HL-60 (cell line): ENCODE measurements around the gene JARID2.

Experiments used
- GABPA ChIP-seq: IDR thresholded peaks from 2 replicates; pipeline ENCODE4 v1.6.1; 2012; ENCODE audit warnings: low read depth
- POLR2AphosphoS5 ChIP-seq: IDR thresholded peaks from 2 replicates; pipeline ENCODE4 v1.6.1; 2012; ENCODE audit warnings: low read depth
- TF ChIP-seq, protein P1 (sequence below): IDR thresholded peaks from one replicate; pipeline ENCODE4 v1.5.1; 2011; ENCODE audit warnings: low read length, control low read depth, inconsistent platforms; ENCODE audit not compliant: insufficient read depth
- TF ChIP-seq, protein P2 (sequence below): IDR thresholded peaks from 2 replicates; pipeline ENCODE4 v1.6.1; 2012; ENCODE audit warnings: low read depth; ENCODE audit not compliant: insufficient replicate concordance

GRCh38 chr6:15395087-15395486, 149.2 kb downstream of the JARID2 start:
- TF ChIP-seq, protein P1, sequence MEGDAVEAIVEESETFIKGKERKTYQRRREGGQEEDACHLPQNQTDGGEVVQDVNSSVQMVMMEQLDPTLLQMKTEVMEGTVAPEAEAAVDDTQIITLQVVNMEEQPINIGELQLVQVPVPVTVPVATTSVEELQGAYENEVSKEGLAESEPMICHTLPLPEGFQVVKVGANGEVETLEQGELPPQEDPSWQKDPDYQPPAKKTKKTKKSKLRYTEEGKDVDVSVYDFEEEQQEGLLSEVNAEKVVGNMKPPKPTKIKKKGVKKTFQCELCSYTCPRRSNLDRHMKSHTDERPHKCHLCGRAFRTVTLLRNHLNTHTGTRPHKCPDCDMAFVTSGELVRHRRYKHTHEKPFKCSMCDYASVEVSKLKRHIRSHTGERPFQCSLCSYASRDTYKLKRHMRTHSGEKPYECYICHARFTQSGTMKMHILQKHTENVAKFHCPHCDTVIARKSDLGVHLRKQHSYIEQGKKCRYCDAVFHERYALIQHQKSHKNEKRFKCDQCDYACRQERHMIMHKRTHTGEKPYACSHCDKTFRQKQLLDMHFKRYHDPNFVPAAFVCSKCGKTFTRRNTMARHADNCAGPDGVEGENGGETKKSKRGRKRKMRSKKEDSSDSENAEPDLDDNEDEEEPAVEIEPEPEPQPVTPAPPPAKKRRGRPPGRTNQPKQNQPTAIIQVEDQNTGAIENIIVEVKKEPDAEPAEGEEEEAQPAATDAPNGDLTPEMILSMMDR = no peak
- TF ChIP-seq POLR2AphosphoS5 (no peak), GABPA (no peak)
- TF ChIP-seq, protein P2, sequence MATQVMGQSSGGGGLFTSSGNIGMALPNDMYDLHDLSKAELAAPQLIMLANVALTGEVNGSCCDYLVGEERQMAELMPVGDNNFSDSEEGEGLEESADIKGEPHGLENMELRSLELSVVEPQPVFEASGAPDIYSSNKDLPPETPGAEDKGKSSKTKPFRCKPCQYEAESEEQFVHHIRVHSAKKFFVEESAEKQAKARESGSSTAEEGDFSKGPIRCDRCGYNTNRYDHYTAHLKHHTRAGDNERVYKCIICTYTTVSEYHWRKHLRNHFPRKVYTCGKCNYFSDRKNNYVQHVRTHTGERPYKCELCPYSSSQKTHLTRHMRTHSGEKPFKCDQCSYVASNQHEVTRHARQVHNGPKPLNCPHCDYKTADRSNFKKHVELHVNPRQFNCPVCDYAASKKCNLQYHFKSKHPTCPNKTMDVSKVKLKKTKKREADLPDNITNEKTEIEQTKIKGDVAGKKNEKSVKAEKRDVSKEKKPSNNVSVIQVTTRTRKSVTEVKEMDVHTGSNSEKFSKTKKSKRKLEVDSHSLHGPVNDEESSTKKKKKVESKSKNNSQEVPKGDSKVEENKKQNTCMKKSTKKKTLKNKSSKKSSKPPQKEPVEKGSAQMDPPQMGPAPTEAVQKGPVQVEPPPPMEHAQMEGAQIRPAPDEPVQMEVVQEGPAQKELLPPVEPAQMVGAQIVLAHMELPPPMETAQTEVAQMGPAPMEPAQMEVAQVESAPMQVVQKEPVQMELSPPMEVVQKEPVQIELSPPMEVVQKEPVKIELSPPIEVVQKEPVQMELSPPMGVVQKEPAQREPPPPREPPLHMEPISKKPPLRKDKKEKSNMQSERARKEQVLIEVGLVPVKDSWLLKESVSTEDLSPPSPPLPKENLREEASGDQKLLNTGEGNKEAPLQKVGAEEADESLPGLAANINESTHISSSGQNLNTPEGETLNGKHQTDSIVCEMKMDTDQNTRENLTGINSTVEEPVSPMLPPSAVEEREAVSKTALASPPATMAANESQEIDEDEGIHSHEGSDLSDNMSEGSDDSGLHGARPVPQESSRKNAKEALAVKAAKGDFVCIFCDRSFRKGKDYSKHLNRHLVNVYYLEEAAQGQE = no peak
